Tibial nerve (tissue), 4 donors: Measurements from ENCODE around the gene FAM78A. TPM values are rescaled to one million over a fixed set of nuclear protein-coding genes. Genes with fewer than 3 reads are reported as not detected.

ENCODE experiments used
- DNase-seq, 2 donors: peaks; one replicate each; pipeline ENCODE4 v3.0.0-alpha.2; 2019; ENCODE audit warnings: low spot score in 2 of 2
- H3K27ac ChIP-seq, 4 donors: fragments of 200-600 bp; sonication (generic) in 3 of 4; one replicate each; pipeline ENCODE4 v1.5.1; 2017 to 2019; ENCODE audit warnings: mild to moderate bottlenecking in 1 of 4
- H3K27me3 ChIP-seq, 2 donors: fragments of 200-600 bp; sonication (generic) in 1 of 2; one replicate each; pipeline versions ENCODE4 v1.5.1 to v1.6.0; 2017 to 2019
- H3K36me3 ChIP-seq, 3 donors: fragments of 200-600 bp; sonication (generic); one replicate each; pipeline ENCODE4 v1.5.1; 2018 to 2019
- H3K4me1 ChIP-seq, 4 donors: fragments of 200-600 bp; sonication (generic) in 3 of 4; one replicate each; pipeline ENCODE4 v1.5.1; 2017 to 2019
- H3K4me3 ChIP-seq, 4 donors: fragments of 200-600 bp; sonication (generic) in 3 of 4; one replicate each; pipeline ENCODE4 v1.5.1; 2017 to 2019; ENCODE audit warnings: mild to moderate bottlenecking in 1 of 4, moderate library complexity in 1 of 4
- H3K9me3 ChIP-seq, 4 donors: fragments of 200-600 bp; sonication (generic) in 3 of 4; one replicate each; pipeline ENCODE4 v1.5.1; 2017 to 2019
- EP300 ChIP-seq, 2 donors: sonication (generic); formaldehyde crosslinking; IDR thresholded peaks; one replicate each; pipeline ENCODE4 v1.6.1; 2017; ENCODE audit warnings: antibody characterized with exemption in 2 of 2, mild to moderate bottlenecking in 1 of 2
- POLR2A ChIP-seq, 2 donors: fragments of 450-650 bp; IDR thresholded peaks; one replicate each; pipeline ENCODE4 v1.6.1; 2017; ENCODE audit warnings: antibody characterized with exemption in 2 of 2, mild to moderate bottlenecking in 2 of 2, moderate library complexity in 2 of 2
- WGBS, 2 donors: methylation state at CpG; one replicate each; pipeline ENCODE4 v1.1.5; 2018; 5-methylcytosine and 5-hydroxymethylcytosine counted together
- total RNA-seq, 4 donors: library from RNA; depleted of rRNA; stranded (reverse); fragments of >200 nt; gene quantifications; one replicate each; pipeline ENCODE4 v1.1.0, GENCODE V29; 2016
- TF ChIP-seq, protein P1 (sequence below), 5 experiments: fragments of 200-600 bp in 3 of 5; fragments of 450-650 bp in 2 of 5; sonication (generic) in 3 of 5; IDR thresholded peaks; one replicate each; pipeline ENCODE4 v1.5.1; 2016 to 2019; ENCODE audit warnings: antibody characterized with exemption in 5 of 5, mild to moderate bottlenecking in 3 of 5, moderate library complexity in 2 of 5

FAM78A gene
- total RNA-seq, 4 donors from 2014 or later = 2.5 to 4.8 (median 4.2) TPM

DNA sequence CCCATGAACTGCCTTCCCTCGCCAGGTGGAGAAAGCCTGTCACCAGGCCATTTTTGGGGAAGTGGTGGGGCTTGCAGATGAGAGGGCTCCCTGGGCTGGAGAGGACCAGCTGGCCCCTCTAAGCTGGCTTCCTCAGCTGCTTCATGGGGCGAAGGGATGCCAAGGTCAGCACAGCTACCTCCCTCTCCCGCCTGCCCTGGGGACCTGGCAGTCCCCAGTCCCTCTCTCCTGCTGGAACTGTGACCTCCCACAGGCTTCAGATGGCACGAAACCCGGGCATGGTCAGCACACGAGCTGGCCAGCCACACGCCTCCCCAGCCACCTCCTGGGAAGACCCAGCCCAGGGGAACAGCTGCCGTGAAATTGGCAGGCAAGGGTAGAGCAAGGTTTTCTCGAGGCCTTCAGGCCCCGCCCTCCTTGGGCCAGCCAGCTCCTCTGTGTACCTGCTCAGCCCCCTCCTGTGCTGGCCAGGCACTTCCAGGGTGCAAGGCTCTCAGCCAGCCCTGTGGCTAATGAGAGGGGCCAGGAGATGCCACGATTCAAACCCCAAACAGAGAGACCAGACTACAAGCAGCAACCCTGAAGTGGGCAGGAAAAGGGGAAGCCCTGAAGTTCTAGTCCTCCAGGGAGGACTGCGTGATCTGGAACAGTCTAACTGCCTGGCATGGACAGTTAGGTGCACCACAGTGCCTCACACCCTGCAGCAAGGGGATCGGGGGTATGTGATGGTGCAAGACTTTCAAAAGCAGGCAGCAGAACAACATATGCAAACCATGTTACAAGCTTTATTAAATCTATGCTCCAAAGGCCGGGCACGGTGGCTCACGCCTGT lies 26.1 kb upstream of the FAM78A start:
- DNase-seq = no peak
- Histone ChIP-seq H3K4me3 (no peak overlapping the region), H3K36me3 (no peaks in the 10 kb centered on the region), H3K4me1 (no peaks in the 10 kb centered on the region), H3K27me3 (no peaks in the 10 kb centered on the region), H3K27ac (no peak overlapping the region), H3K9me3 (no peaks in the 10 kb centered on the region)
- TF ChIP-seq, protein P1, sequence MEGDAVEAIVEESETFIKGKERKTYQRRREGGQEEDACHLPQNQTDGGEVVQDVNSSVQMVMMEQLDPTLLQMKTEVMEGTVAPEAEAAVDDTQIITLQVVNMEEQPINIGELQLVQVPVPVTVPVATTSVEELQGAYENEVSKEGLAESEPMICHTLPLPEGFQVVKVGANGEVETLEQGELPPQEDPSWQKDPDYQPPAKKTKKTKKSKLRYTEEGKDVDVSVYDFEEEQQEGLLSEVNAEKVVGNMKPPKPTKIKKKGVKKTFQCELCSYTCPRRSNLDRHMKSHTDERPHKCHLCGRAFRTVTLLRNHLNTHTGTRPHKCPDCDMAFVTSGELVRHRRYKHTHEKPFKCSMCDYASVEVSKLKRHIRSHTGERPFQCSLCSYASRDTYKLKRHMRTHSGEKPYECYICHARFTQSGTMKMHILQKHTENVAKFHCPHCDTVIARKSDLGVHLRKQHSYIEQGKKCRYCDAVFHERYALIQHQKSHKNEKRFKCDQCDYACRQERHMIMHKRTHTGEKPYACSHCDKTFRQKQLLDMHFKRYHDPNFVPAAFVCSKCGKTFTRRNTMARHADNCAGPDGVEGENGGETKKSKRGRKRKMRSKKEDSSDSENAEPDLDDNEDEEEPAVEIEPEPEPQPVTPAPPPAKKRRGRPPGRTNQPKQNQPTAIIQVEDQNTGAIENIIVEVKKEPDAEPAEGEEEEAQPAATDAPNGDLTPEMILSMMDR (IDR thresholded peaks at IDR 0.05) = no peak
- 69 to 85% methylated on average over 10 to 16 of the region's 16 CpGs for WGBS, 2 donors

DNA sequence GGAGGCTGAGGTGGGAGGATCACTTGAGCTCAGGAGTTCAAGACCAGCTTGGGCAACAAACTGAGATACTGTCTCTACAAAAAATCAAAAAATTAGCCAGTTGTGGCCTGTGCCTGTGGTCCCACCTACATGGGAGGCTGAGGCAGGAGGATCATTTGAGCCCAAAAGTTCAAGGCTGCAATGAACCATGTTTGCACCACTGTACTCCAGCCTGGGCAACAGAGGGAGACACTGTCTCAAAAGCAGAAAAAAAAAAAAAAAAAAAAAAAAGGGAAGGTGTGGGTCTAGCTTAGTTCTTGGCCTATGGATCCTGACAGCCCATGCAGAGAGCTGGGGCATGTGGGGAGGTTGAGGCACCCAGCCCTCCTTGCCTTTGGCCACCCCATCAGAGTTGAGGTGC lies 24.1 kb upstream of the FAM78A start:
- DNase-seq = no peak
- Histone ChIP-seq H3K9me3 (no peaks in the 10 kb centered on the region), H3K36me3 (no peaks in the 10 kb centered on the region), H3K27me3 (no peaks in the 10 kb centered on the region), H3K27ac (no peak overlapping the region), H3K4me3 (no peak overlapping the region), H3K4me1 (no peaks in the 10 kb centered on the region)
- TF ChIP-seq EP300 (IDR thresholded peaks at IDR 0.05) (no peak), POLR2A (IDR thresholded peaks at IDR 0.05) (no peak)
- TF ChIP-seq, protein P1 (IDR thresholded peaks at IDR 0.05) = no peak

DNA sequence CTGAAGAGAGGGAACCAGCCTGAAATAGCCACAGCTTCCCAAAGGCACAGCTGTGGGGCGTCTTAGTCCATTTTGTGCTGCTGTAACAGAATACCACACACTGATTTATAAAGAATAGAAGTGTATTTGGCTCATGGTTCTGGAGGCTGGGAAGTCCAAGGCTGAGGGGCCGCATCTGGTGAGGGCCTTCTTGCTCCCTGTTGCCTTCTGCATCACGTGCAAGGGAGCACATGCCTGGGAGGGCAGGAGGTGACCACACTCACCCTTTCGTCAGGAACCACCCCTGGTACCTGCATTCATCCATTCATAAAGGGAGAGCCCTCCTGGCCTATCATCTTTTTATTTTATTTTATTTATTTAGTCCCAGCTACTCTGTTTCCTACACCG lies 23.6 kb upstream of the FAM78A start:
- WGBS, 2 donors = 68 to 84% methylated on average over 5 of the region's 5 CpGs
- TF ChIP-seq POLR2A (IDR thresholded peaks at IDR 0.05) (no peak), EP300 (IDR thresholded peaks at IDR 0.05) (no peak)
- TF ChIP-seq, protein P1 (IDR thresholded peaks at IDR 0.05) = no peak

DNA sequence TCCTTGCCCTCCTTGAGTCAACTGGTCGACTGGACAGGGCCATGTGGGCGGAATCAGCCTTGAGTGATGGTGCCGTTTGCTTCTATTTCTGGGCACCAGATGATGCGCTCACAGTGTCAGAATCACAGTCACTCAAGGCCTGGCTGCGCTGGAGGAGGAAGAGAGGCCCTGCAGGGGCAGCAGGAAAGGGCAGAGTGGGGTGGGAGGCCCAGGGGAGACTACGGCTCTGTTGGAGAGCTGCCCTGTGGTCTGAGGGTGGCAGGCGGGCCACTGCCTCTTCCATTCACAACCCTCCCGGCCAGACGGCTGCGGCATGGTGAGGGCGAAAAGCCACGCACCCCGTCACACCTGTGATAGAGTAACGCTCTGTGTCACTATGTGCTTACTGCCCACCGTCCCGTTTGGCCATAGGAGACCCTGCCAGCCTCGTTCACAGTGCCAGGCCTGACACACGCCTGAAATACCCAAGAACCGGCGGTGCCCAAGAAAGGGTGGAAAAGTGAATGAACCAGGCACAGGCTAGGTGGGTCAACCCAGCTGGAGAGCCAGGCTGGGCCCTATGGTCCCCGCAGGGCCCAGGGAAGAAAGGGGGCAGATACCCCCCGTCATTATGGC lies 23.1 kb upstream of the FAM78A start:
- no peak overlapping the region for H3K27ac ChIP-seq
- H3K9me3 ChIP-seq = no peaks in the 10 kb centered on the region
- H3K4me3 ChIP-seq = no peak overlapping the region
- TF ChIP-seq, protein P1 (IDR thresholded peaks at IDR 0.05) = no peak
- TF ChIP-seq POLR2A (IDR thresholded peaks at IDR 0.05) (no peak), EP300 (IDR thresholded peaks at IDR 0.05) (no peak)
- H3K4me1 ChIP-seq = no peaks in the 10 kb centered on the region
- no peaks in the 10 kb centered on the region for H3K36me3 ChIP-seq
- no peaks in the 10 kb centered on the region for H3K27me3 ChIP-seq
- DNase-seq = no peak
- 68 to 71% methylated on average over 21 of the region's 22 CpGs for WGBS, 2 donors

More for the DNA sequence above, 23.6 kb upstream of the FAM78A start:
- H3K36me3 ChIP-seq = no peaks in the 10 kb centered on the region
- H3K4me3 ChIP-seq = no peak overlapping the region
- H3K4me1 ChIP-seq = no peaks in the 10 kb centered on the region
- DNase-seq = no peak
- H3K27me3 ChIP-seq = no peaks in the 10 kb centered on the region
- no peak overlapping the region for H3K27ac ChIP-seq
- H3K9me3 ChIP-seq = no peaks in the 10 kb centered on the region

DNA sequence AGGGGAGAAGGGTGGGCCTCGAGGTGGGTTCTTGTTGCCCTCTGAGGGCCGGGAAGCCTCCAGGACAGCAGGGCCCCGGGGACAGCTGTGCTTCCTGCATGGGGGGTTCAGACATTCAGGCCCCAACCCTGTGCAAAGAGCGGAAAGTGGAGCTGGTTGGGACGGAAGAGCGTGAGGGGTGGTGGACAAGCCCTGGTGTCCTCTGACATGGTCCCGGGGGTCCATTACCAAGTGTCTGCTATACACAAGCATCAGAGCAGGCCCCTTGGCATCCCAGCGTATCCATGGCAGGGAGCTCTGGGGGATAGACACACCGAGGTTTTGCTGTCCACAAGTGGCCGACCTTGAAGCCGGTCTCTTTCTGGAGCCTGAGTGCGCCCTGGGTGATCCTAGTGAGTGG lies 22.5 kb upstream of the FAM78A start:
- H3K4me3 ChIP-seq = no peak overlapping the region
- TF ChIP-seq POLR2A (IDR thresholded peaks at IDR 0.05) (no peak), EP300 (IDR thresholded peaks at IDR 0.05) (no peak)
- TF ChIP-seq, protein P1 (IDR thresholded peaks at IDR 0.05) = no peak
- no peaks in the 10 kb centered on the region for H3K4me1 ChIP-seq
- peaks cover 0 to 3% (median 0%) of the 10 kb centered on the region in 3 donors for H3K36me3 ChIP-seq
- 91% methylated on average over 11 to 12 of the region's 12 CpGs for WGBS, 2 donors
- H3K9me3 ChIP-seq = no peaks in the 10 kb centered on the region
- DNase-seq = no peak
- H3K27me3 ChIP-seq = no peaks in the 10 kb centered on the region
- H3K27ac ChIP-seq = no peak overlapping the region
